Astrocyte of the cerebellum (primary cell): ENCODE data around the gene SIPA1L2.

Experiments
- DNase-seq: peaks from one replicate; pipeline ENCODE4 v3.0.0-alpha.2; 2011; ENCODE audit warnings: low read depth
- H3K4me3 ChIP-seq: 2 replicates; pipeline ENCODE4 v1.5.1; 2011; ENCODE audit warnings: mild to moderate bottlenecking, low read depth, low read length, moderate library complexity
- CTCF ChIP-seq: IDR thresholded peaks from 2 replicates; pipeline ENCODE4 v1.5.1; 2012; ENCODE audit warnings: low read length, low read depth, moderate library complexity, mild to moderate bottlenecking; ENCODE audit errors: missing control alignments
- in situ Hi-C: cut with HindIII; loops from 2 replicates; pipeline ENCODE4 v1.10.0; 2017; ENCODE audit warnings: low sequenced_read_pairs

SIPA1L2 gene

DNA sequence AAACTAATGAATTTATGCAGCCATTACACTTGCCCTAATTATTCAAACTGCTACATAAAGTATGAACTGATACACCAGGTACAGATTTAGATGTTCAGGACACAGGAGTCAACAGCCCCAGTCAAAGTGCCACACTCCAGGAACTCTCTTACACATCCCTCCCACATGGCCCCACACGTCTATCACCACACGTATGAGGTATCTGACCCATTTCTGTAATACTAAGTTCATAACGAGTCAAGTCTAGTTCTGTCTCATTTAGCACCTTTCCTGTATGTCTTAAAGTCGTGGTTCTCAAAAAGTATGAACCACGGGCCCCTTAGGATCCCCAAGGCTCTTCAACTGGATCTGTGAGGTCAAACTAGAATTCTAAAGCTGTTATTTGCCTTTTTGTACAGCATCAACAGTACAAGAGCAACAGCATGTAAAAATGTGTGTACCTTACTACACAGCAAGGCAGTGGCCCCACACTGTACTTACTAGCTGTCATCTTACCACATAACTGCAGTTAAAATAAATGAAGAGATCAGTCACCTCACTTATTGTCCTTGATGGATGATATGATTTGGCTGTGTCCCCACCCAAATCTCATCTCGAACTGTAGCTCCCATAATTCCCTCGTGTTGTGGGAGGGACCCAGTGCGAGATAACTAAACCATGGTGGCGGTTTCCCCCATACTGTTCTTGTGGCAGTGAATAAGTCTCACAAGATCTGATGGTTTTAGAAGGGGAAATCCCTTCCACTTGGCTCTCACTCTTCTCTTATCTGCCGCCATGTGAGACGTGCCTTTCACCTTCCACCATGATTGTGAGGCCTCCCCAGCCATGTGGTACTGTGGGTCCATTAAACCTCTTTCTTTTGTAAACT, 42.6 kb downstream of the SIPA1L2 start:
- no peak for DNase-seq
- in situ Hi-C loops, result no loop called here
- no peak for TF ChIP-seq CTCF
- no peak overlapping the region for H3K4me3 ChIP-seq

DNA sequence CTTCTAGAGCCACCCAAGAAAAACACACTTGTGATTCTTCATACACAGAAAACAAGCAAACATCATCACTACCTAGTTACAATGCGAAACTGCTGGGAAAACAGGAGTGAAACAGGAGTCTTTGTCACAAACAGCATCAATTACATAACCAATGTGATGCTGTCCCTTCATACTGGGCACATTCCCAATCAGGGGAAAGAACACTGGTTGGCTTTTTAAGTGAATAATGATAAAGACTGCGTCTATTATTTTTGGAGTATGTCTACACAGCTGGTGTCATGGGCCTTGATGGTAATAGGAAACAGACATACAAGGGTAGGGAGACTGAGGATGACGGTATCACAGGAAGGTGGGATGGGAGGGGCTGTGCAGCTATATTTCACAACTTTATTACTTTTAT, 43.3 kb downstream of the SIPA1L2 start:
- TF ChIP-seq CTCF, result no peak
- in situ Hi-C loops, result no loop called here
- DNase-seq, result no peak
- H3K4me3 ChIP-seq, result no peak overlapping the region

DNA sequence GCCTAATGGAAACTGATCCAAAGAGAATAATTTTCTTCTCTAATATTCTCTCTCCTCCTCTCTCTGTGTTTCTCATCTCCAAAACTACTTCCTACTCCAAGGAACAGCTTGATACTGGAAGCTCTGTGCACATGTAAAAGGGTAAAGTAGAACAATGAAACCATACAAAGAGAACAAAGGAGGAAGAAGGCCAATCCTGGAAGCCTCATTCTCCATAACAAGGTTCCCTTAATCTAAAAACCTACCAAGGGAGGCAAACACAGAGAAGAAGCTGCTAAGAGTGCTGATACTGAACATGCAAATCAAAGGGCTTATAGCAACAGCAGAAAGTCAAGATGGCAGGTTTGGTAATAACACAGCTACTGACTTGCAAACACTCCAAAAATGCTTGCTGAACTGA, 44.4 kb downstream of the SIPA1L2 start:
- DNase-seq, result no peak
- no peak overlapping the region for H3K4me3 ChIP-seq
- in situ Hi-C loops, result no loop called here
- TF ChIP-seq CTCF, result no peak

DNA sequence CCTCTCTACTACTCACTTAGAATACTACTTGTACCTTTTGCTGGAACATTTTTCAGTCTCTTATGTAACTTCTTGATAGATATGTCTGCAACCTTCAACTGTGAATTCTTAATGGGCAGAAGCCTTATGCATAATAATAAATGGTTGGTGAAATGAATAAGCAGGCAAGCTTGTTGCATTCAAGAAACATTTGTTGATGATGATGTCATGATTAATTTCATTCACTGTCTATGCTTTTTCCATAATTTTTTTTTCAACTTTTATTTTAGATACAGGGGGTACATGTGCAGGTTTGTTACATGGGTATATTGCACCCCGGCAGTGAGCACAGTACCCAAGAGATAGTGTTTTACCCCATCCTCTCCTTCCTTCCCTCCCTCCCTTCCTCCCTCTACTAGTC, 48.0 kb downstream of the SIPA1L2 start:
- no peak overlapping the region for H3K4me3 ChIP-seq
- in situ Hi-C loops, result no loop called here
- DNase-seq, result no peak
- no peak for TF ChIP-seq CTCF
